Hippocampal formation (tissue), 2 donors: ENCODE measurements around the gene ASB14.
"Not testable (repeated sequence)": the region's sequence is repeated elsewhere in the genome, so short reads cannot be mapped to it uniquely, and the experiment has no call there.

ENCODE experiments used
- DNase-seq, 2 donors: peaks; one replicate each; lab custom pipeline; 2025; lab: John Stamatoyannopoulos, UW

ASB14 gene

GRCh38 chr3:57292159-57292896, at the start of gene ASB14:
TSS of gene ASB14 (minus strand) at chr3:57292685. CDS start at chr3:57292033, 652 bp downstream.
- DNase-seq, result no peak

DNA sequence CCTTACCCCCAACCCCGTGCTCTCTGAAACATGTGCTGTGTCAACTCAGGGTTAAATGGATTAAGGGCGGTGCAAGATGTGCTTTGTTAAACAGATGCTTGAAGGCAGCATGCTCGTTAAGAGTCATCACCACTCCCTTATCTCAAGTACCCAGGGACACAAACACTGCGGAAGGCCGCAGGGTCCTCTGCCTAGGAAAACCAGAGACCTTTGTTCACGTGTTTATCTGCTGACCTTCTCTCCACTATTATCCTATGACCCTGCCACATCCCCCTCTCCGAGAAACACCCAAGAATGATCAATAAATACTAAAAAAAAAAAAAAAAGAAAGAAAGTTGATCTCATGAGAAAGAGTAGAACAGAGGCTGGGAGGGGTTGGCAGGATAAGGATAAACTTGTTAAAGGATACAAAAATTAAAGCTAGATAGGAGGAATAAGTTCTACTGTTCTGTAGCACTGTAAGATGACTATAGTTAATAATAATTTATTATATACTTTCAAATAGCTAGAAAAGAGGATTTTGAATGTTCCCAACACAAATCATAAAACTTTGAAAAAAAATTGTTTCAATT, 46.7 kb upstream of the ASB14 start:
- not testable (repeated sequence) for DNase-seq

DNA sequence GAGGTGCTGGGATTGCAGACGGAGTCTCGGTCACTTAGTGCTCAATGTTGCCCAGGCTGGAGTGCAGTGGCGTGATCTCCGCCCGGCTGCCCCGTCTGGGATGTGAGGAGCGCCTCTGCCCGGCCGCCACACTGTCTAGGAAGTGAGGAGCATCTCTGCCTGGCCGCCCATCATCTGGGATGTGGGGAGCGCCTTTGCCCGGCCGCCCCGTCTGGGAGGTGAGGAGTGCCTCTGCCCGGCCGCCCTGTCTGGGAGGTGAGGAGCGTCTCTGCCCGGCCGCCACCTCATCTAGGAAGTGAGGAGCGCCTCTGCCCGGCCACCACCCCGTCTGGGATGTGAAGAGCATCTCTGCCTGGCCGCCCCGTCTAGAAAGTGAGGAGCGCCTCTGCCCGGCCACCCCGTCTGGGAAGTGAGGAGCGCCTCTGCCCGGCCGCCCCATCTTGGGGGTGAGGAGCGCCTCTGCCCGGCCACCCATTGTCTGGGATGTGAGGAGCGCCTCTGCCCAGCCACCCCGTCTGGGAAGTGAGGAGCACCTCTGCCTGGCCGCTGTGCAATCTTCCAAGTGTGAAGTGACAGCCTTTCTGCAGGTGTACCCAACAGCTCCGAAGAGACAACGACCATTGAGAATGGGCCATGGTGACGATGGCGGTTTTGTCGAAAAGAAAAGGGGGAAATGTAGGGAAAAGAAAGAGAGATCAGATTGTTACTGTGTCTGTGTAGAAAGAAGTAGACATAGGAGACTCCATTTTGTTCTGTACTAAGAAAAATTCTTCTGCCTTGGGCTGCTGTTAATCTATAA, 46.0 kb upstream of the ASB14 start:
- DNase-seq, result not testable (repeated sequence)

DNA sequence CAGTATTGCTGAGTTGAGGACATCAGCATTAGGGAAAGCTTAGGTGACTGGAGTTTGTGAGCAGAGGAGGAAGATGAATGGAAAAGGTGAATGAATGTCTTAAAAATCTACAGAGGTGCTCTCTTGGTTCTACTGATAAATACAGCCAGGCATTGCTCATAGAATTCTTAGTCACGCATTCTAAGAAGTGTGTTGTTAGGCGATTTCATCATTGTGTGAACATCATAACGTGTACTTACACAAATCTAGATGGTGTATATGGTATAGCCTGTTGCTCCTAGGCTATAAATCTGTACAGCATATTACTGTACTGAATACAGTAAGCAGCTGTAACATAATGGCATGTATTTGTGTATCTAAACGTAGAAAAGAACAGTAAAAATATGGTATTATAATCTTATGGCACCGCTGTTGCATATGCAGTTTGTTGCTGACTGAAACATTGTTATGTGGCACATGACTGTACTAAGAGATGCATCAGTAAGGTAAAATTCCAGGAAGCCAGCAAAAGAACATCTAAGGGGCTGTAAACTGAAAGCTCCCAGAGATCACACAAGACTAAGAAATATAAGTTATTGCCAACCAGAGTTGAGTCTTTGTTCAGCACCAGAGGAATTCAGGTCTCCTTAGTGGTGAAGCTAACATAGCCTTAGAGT, 42.9 kb upstream of the ASB14 start:
- no peak for DNase-seq

GRCh38 chr3:57331078-57331610, 38.7 kb upstream of the ASB14 start:
- no peak for DNase-seq

DNA sequence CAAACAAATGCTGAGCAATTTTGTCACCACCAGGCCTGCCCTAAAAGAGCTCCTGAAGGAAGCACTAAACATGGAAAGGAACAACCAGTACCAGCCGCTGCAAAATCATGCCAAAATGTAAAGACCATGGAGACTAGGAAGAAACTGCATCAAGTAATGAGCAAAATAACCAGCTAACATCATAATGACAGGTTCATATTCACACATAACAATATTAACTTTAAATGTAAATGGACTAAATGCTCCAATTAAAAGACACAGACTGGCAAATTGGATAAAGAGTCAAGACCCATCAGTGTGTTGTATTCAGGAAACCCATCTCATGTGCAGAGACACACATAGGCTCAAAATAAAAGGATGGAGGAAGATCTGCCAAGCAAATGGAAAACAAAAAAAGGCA, 34.0 kb upstream of the ASB14 start:
- not testable (repeated sequence) for DNase-seq

DNA sequence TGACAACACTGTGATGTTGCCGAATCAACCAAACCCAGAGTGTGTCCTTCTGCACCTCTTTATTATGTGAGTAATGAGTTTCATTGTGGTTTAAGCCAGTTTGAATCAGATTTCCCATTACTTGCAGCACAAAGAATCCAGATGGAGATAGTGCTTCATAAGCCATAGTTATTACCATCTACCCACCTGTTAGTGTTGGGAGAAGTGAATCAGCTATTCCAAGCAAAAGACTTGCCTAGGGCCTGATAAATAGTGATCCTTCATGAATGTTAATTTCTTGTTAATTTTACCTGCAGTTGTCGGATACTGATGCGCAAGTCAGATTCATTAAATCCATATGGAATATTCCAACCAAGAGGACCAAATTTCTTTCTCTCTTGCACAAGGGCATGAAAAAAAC, 21.7 kb upstream of the ASB14 start:
- no peak for DNase-seq

DNA sequence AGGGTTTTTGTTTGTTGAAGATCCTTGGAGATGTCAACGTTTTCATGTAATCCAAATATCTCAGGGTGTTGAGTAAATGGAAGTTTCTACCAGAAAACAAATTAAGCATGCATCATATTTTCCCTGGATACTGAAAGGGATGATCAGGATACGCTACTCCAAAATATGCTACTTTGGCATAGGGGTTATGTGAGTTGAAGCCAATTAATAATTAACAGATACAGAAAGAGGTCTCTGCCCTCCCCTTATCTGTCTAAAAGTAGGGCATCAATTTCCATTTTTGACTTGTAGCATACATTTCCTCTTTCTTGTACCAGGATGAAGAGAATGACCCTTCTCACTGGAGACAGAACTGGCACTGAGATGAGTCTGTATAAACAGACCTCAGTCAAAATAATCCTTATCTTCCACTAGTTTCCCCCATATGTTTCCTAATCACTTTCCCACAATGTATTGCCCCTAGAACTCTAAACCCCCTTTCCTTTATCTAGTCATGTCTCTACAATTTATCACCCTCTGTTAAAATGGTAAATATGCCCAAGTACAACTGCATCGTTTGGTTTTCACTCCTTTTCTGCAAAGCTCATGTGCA, 17.4 kb upstream of the ASB14 start:
- DNase-seq, result no peak

- not testable (repeated sequence) for DNase-seq
Measured at GRCh38 chr3:57303520-57303919, 11.0 kb upstream of the ASB14 start.

- DNase-seq, result no peak
Measured at GRCh38 chr3:57298041-57298440, 5.6 kb upstream of the ASB14 start.

DNA sequence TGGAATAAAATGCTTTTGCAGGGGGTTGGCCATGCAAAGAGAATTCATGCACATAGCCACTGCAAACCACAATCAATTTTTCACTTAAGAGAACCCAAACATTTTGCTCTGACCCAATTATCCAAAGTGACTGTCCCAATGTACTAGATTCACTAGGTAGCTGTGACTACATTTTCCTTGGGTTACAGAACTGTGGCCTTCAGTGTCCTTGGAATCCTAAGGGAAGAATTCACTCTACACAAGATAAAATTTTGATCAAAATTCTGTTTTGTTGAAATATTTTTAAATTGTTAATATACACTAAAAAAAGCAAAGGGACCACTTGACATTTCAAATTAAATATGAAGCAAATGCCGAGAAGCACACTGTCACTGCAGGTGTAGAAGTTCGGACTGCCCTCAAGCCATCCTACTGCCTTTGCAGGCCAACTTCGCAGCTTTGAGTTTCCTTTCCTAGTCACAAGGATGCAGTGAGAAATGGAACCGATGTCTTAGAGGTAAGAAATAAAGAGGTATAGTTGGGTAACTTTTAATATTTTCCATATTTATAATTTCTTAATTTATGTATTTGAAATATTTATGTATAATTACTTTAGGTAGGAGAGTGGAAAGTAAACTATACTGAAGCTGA, 527 bp upstream of the ASB14 start:
- DNase-seq, result no peak

GRCh38 chr3:57288403-57288802, 4.1 kb downstream of the ASB14 start:
- DNase-seq, result no peak

- no peak for DNase-seq
Measured at GRCh38 chr3:57287205-57287604, 5.3 kb downstream of the ASB14 start.

GRCh38 chr3:57283334-57283733, 9.2 kb downstream of the ASB14 start:
- DNase-seq, result no peak

- no peak for DNase-seq
Measured at GRCh38 chr3:57281715-57282114, 10.8 kb downstream of the ASB14 start.

GRCh38 chr3:57279685-57280084, 12.8 kb downstream of the ASB14 start:
- no peak for DNase-seq

DNA sequence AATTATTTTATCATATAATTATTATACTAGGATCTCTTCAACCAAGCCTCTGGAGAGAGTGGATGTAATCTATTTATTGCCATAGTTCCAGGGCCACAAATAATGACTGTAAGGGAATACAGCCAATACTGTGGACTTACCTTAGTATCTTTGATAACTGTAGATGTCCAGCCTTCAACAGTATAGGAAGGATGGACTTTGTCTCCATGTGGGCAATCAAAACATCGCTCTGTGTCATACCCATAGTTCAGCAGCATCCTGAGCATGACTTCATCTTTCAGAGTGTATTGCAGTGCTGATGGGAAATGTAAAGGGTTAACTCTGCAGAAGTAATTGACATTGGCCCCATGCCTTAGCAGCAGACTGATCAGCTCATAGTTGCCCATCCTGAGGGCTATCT, 14.2 kb downstream of the ASB14 start:
- DNase-seq, result no peak

GRCh38 chr3:57275393-57275792, 17.1 kb downstream of the ASB14 start:
- no peak for DNase-seq

DNA sequence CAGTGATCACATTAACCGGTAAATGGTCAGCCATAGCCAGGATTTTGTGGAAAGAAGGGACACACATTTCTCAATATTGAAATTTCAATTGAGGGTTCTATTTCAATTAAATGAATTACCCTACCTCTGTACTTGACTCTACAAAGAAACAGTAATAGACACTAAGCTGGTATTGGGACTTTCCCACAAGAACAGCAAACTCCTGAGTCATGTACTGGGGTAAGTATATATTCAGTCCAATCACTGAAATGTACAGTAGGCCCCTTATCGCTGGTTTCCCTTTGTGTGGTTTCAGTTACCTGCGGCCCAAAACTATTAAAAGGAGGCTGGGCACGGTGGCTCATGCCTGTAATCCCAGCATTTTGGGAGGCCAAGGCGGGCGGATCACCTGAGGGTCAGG, 17.6 kb downstream of the ASB14 start:
- DNase-seq, result no peak

DNA sequence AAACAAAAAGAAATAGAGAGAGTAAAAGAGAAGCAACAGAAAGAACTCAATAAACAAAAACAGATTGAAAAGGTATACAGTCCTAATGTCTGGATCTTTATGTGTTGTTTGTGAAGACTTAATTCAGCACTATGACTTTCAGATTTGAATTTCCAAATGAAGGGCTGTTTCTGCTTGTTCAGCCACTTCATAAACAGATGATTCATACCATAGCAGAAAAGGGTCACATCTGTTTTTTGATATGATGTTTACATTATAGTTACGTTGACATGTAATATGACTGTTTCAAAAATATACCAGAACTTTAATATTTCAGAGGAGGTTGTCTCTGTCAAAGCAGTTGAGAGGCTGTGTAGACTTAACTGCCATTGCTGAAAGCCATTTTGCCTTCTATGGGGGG, 24.1 kb downstream of the ASB14 start:
- DNase-seq, result no peak

DNA sequence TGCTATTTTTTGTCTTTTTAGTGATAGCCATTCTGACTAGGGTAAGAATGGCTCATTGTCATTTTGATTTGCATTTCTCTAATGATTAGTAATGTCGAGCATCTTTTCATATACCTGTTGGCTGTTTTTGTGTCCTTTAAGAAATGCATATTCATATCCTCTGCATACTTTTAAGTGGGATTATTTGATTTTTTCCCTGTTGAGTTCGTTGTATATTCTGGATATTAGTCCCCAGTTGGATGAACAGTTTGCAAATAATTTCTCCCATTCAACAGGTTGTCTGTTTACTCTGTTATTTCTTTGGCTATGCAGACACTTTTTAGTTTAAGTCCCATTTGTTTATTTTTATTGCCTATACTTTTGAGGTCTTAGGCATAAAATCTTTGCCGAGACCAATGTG, 30.6 kb downstream of the ASB14 start:
- no peak for DNase-seq
